PC-3 (cell line): ENCODE results near the gene MRPS14. TPM values are rescaled to one million over a fixed set of nuclear protein-coding genes. Genes with fewer than 3 reads are reported as not detected.

Experiments used
- ATAC-seq: fragments of 200-7000 bp; cut with Tn5 transposase; 2 replicates; pipeline ENCODE4 v1.9.1; 2020; ENCODE audit warnings: mild to moderate bottlenecking, moderate library complexity
- Bru-seq: library from RNA; stranded (reverse); fragments of 400-500 nt; gene quantifications from one replicate; lab custom pipeline; 2021; lab: Mats Ljungman, UMichigan
- BruChase-seq, 2 experiments: library from RNA; stranded (reverse); fragments of 400-500 nt; gene quantifications; one replicate each; lab custom pipeline; 2021; lab: Mats Ljungman, UMichigan
- BruUV-seq: library from RNA; stranded (reverse); fragments of 400-500 nt; replicated peaks from 2 replicates; lab custom pipeline; 2021; lab: Mats Ljungman, UMichigan
- CTCF ChIA-PET: fragments of 300-600 bp; sonication (Branson Sonifier 250); formaldehyde crosslinking; loops from one replicate; lab custom pipeline; 2022; ENCODE audit warnings: antibody characterized with exemption; lab: Charles Lee
- POLR2A ChIA-PET: fragments of 300-600 bp; sonication (Branson Sonifier 250); formaldehyde crosslinking; loops from one replicate; lab custom pipeline; 2022; ENCODE audit warnings: antibody characterized with exemption; ENCODE audit not compliant: unreplicated experiment; lab: Charles Lee
- DNase-seq: peaks from one replicate; pipeline ENCODE4 v3.0.0-alpha.2; 2015
- H2AFZ ChIP-seq: fragments of 300-600 bp; sonication (generic); 2 replicates; pipeline ENCODE4 v1.6.0; 2016; ENCODE audit warnings: antibody characterized with exemption, low read length
- H3F3A ChIP-seq: fragments of 300-600 bp; sonication (generic); one replicate; pipeline ENCODE4 v1.6.0; 2017; ENCODE audit warnings: antibody characterized with exemption, low read length, control low read depth, mild to moderate bottlenecking; ENCODE audit not compliant: unreplicated experiment
- H3K27ac ChIP-seq: fragments of 300-600 bp; sonication (generic); 2 replicates; pipeline ENCODE4 v1.5.1; 2016; ENCODE audit warnings: mild to moderate bottlenecking, low read length
- H3K27me3 ChIP-seq: fragments of 300-600 bp; sonication (generic); 2 replicates; pipeline ENCODE4 v1.6.1; 2016; ENCODE audit warnings: low read length, mixed read lengths
- H3K36me3 ChIP-seq: fragments of 300-600 bp; sonication (generic); 2 replicates; pipeline ENCODE4 v1.6.1; 2016; ENCODE audit warnings: low read depth, mixed run types, low read length, mixed read lengths
- H3K4me1 ChIP-seq: fragments of 300-600 bp; sonication (generic); 2 replicates; pipeline ENCODE4 v1.5.1; 2016; ENCODE audit warnings: low read length; ENCODE audit not compliant: insufficient read depth
- H3K4me2 ChIP-seq: fragments of 300-600 bp; sonication (generic); 2 replicates; pipeline ENCODE4 v1.6.0; 2016; ENCODE audit warnings: low read length
- H3K4me3 ChIP-seq: fragments of 300-600 bp; sonication (generic); 2 replicates; pipeline ENCODE4 v1.5.1; 2016; ENCODE audit warnings: mild to moderate bottlenecking, low read length, mixed read lengths
- H3K79me2 ChIP-seq: fragments of 300-600 bp; sonication (generic); 2 replicates; pipeline ENCODE4 v1.6.1; 2017; ENCODE audit warnings: low read length, mixed read lengths
- H3K9ac ChIP-seq: fragments of 300-600 bp; sonication (generic); 2 replicates; pipeline ENCODE4 v1.6.0; 2016; ENCODE audit warnings: mild to moderate bottlenecking, low read length
- H3K9me2 ChIP-seq: fragments of 300-600 bp; sonication (generic); replicated peaks from 2 replicates; pipeline ENCODE4 v1.6.1; 2016; ENCODE audit warnings: mixed run types, low read length, mixed read lengths
- H3K9me3 ChIP-seq: fragments of 300-600 bp; sonication (generic); 2 replicates; pipeline ENCODE4 v1.6.1; 2016; ENCODE audit warnings: low read length, mixed read lengths
- H4K20me1 ChIP-seq: fragments of 300-600 bp; sonication (generic); 2 replicates; pipeline ENCODE4 v1.6.1; 2016; ENCODE audit warnings: low read length, mixed read lengths
- EZH2 ChIP-seq: fragments of 300-600 bp; sonication (generic); IDR thresholded peaks from one replicate; pipeline ENCODE4 v1.6.1; 2017; ENCODE audit warnings: antibody characterized with exemption, mild to moderate bottlenecking, low read length; ENCODE audit not compliant: unreplicated experiment
- EZH2phosphoT487 ChIP-seq: fragments of 300-600 bp; sonication (generic); IDR thresholded peaks from 2 replicates; pipeline ENCODE4 v1.6.1; 2018; ENCODE audit warnings: mild to moderate bottlenecking, antibody characterized with exemption, low read length, borderline replicate concordance
- intact Hi-C: fragments of 100-400 bp; cut with micrococcal nuclease; formaldehyde crosslinking; loops from 2 replicates; pipeline ENCODE4 v1.9.0; 2023
- long read RNA-seq: library from polyadenylated mRNA; unstranded; transcript quantifications from one replicate; pipeline ENCODE4 v2.0.0, GENCODE V29; 2021; ENCODE audit not compliant: unreplicated experiment
- total RNA-seq: library from RNA; depleted of rRNA; stranded (reverse); fragments of >200 nt; gene quantifications from 2 replicates; pipeline ENCODE4 v1.2.3, GENCODE V29; 2014; rRNA removed
- TF ChIP-seq, protein P1 (sequence below): fragments of 300-600 bp; sonication (generic); conservative IDR thresholded peaks from 2 replicates; pipeline ENCODE4 v1.5.1; 2017; ENCODE audit warnings: antibody characterized with exemption, low read depth, mild to moderate bottlenecking, low read length

MRPS14 gene
- total RNA-seq (18.8 and 21.8 TPM in 2 replicates), Bru-seq, nascent RNA (percentile 71 among the genes with signal in this experiment), BruChase-seq, experiment 1, labeled RNA remaining after a 6-hour chase (percentile 75 among the genes with signal in this experiment), BruChase-seq, experiment 2, labeled RNA remaining after a 2-hour chase (percentile 71 among the genes with signal in this experiment)
- long read RNA-seq, transcript MRPS14-202 (3 exons, 2,115 nt): major isoform, 19 of 29 reads
- long read RNA-seq, partial matches to known transcripts: 0 of 29 reads
- long read RNA-seq, other reads (novel, unspliced or antisense): 6 of 29 reads

DNA sequence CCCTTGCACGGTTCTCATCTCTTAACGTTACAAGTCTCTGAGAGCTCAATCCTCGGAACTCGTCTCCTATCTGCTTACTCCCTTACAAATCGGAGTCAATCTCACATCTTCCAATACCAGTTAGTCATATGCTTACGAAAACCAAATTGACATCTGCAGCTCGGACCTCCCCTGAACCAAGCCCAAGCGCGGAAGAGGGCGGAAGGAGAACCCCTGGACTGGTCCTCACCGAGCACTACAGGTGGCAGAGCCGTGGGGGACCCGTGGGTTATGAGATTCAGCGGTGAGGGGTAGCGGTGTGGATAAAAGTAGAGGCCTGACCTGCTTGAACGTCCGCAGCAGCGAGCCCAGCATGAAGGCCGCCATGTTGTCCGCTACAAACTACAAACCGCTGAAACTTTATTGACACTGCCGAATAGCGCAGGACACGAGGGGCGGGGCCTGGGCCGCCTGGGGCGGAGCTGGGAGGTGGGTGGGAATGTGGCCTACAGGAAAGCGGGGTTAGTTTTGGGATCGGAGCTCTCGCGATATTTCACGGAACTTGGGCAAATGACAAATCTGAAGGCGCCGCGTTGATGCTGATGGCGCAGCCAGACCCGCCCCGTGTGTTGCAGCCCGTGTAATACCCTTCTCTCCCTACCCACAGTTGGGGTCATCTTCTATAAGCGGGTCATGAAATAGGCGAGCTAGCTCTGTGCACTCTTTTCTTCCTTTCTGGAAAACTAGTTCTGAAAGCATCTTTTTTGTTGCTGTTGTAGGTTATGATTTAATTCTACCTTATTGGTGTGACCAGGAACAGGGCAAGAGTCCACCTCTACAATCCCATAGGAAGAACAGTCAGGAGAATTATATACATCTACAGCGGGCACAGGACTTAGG, at the start of gene MRPS14:
Gene MRPS14 (minus strand): TSS at position 383 of the 879 bp plus-strand sequence. CDS start 17 bp downstream, at position 366.
- Histone ChIP-seq H3K27me3 (no peaks in the 10 kb centered on the region), H2AFZ (peak within 1 kb of the TSS; percentile 100), H3K79me2 (peaks cover 25% of the 10 kb centered on the region), H3K4me1 (no peaks in the 10 kb centered on the region), H3K9ac (peak within 1 kb of the TSS; percentile 93), H3F3A (no peaks in the 10 kb centered on the region), H3K4me2 (peak within 1 kb of the TSS; percentile 81), H3K36me3 (no peaks in the 10 kb centered on the region), H4K20me1 (no peaks in the 10 kb centered on the region), H3K9me2 (no peaks in the 10 kb centered on the region), H3K9me3 (no peaks in the 10 kb centered on the region), H3K27ac (peak within 1 kb of the TSS; percentile 45; the same call in 1 of the 2 replicates), H3K4me3 (peak within 1 kb of the TSS; percentile 97)
- intact Hi-C loops: loop anchor here (1.0 kb wide), 1 partner anchor 24 kb away; the partner anchor contains the start of gene CACYBP
- TF ChIP-seq, protein P1, sequence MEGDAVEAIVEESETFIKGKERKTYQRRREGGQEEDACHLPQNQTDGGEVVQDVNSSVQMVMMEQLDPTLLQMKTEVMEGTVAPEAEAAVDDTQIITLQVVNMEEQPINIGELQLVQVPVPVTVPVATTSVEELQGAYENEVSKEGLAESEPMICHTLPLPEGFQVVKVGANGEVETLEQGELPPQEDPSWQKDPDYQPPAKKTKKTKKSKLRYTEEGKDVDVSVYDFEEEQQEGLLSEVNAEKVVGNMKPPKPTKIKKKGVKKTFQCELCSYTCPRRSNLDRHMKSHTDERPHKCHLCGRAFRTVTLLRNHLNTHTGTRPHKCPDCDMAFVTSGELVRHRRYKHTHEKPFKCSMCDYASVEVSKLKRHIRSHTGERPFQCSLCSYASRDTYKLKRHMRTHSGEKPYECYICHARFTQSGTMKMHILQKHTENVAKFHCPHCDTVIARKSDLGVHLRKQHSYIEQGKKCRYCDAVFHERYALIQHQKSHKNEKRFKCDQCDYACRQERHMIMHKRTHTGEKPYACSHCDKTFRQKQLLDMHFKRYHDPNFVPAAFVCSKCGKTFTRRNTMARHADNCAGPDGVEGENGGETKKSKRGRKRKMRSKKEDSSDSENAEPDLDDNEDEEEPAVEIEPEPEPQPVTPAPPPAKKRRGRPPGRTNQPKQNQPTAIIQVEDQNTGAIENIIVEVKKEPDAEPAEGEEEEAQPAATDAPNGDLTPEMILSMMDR: no peak
- TF ChIP-seq EZH2phosphoT487: no peak
- no peak for TF ChIP-seq EZH2
- ChIA-PET POLR2A (interaction anchor here (0.6 to 0.9 kb wide), 6 partner anchors 29 to 938 kb away, joined by 3 to 4 read pairs (median 4); no protein-coding TSS in a partner anchor), CTCF (interaction anchor here (0.6 to 1.2 kb wide), 2 partner anchors 24 to 102 kb away, joined by 4 to 7 read pairs; no protein-coding TSS in a partner anchor)
- BruUV-seq: TSS peak; percentile 88
- DNase-seq (peak; percentile 94), ATAC-seq (peak; percentile 96)

DNA sequence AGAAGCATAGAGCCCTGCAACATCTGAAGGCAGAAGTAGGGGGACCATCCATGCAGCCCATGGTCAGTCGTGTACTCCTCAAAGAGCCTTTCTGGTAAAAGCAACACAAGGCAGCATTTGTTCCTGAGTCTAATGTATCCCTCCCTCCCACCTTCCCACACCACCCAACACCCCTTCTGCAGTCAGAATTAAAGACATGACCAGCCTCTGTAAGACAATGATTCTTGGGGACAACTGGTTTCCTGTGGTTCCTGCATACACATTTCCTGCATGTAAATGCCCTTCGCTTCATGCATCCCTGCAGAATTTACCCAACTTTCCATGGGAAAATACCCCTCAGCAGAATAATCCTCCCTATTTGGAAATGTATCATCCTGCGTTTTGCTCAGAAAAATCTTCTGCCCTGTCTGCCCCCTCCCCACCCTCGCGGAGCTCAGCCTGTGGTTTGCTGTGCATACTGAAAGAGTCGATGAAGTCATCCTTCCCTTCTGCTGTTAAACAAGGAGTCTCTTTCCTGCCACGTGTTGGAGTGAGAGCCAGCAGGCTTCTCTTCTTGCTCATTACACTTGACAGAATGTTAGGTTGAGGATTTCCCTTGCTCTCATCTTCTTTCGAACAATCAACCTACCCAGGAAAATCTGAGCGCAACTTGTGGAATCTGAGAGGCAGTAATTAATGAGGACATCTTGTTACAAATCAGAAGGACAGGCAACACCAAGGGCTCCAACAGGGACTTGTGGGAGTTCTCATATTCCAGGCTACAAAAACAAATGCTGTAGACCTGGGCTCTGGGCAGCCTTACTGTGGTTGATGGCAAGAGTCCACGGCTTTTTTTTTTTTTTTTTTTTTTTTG, 49.1 kb upstream of the MRPS14 start:
- H3K27me3 ChIP-seq: peaks cover 22% of the 10 kb centered on the region
- TF ChIP-seq, protein P1: no peak
- no peak for TF ChIP-seq EZH2phosphoT487
- TF ChIP-seq EZH2: no peak
- H3K79me2 ChIP-seq: no peaks in the 10 kb centered on the region
- H4K20me1 ChIP-seq: no peaks in the 10 kb centered on the region
- no peak overlapping the region for H3K4me3 ChIP-seq
- no peaks in the 10 kb centered on the region for H3K36me3 ChIP-seq
- no peak overlapping the region for H3K4me2 ChIP-seq
- POLR2A ChIA-PET: no interaction called here
- ATAC-seq (peak; percentile 45; the same call in 1 of the 2 replicates), DNase-seq (peak; percentile 25)
- no peak overlapping the region for H3K9ac ChIP-seq
- H3F3A ChIP-seq: no peaks in the 10 kb centered on the region
- no peaks in the 10 kb centered on the region for H3K9me2 ChIP-seq
- H3K27ac ChIP-seq: no peak overlapping the region
- no TSS peak for BruUV-seq
- H3K4me1 ChIP-seq: no peaks in the 10 kb centered on the region
- H2AFZ ChIP-seq: no peak overlapping the region
- CTCF ChIA-PET: no interaction called here
- intact Hi-C loops: no loop called here
- no peaks in the 10 kb centered on the region for H3K9me3 ChIP-seq
